ENCODE data around the gene ADGRF1.
"Not testable (repeated sequence)": the region's sequence is repeated elsewhere in the genome, so short reads cannot be mapped to it uniquely, and the experiment has no call there.

Gene ADGRF1

DNA sequence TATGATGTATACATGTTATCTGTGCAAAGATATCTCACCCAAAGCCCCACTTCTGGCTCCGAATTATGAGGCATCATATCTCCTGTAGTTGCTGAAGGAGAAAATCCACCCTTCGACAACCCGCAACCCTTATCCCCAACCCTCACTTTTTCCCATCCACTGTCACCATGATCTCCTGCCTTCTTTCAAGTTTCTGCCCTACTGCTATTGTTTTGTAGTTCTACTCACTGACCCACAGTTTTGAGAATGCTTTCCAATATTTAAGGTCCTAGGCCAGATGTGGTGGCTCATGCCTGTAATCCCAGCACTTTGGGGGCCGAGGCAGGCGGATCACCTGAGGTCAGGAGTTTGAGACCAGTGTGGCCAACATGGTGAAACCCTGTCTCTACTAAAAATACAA lies 22.2 kb downstream of the ADGRF1 start:
- DNase-seq: no peak

DNA sequence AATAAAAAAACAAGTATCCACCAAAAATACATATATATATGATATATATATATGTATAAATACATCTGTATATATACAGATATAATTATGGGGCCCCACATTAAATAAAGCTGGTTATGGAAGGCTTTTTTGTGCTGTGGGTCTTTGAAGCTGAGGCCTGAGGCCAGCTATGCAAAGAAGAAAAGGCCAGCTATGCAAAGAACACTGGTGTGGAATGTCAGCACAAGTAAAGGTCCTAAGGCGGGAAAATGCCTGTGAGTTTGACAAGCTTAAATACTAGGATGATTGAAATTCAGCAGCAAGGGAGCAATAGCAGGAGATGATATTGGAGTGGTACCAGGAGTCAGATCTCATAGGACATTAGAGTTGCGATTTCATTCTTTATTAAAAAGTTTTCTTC lies 25.2 kb downstream of the ADGRF1 start:
- DNase-seq: no peak

DNA sequence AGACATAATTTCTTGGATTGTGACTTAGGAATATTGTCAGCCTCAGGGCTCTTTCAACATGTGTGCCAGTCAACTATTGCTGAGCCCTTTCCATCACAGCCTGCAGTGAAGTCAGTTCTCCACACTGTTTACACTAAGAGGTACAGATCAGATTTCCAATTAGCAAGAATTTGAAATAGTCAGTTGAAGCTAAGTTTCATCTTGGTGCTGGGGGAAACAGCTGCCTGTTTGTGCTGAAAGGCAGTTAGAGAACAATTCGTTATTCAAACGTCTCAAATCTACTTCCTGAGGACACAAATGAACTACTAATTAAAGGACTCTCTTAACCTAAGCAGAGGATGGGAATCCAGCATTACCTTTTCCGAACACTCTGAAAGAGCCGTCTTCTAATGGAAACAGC lies 25.9 kb downstream of the ADGRF1 start:
- DNase-seq: no peak

DNA sequence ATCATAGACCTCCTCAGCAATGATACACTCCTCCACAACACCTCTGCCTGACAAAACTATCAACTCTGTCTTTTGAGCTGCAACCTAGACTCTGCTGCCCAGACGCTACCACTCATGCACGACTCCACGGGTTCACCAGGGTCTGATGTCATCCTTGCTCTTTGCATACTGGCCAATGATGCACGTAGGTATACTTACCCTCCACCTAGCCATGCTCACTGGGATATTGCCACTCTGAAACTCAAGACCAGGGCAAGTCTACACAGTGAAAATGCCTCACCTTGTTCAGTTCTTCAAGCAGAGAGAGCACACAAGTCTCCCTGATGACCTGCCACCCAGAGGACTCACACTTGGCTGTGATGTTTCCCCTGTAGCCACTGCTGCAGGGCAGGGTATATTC lies 27.7 kb downstream of the ADGRF1 start:
- DNase-seq: no peak

DNA sequence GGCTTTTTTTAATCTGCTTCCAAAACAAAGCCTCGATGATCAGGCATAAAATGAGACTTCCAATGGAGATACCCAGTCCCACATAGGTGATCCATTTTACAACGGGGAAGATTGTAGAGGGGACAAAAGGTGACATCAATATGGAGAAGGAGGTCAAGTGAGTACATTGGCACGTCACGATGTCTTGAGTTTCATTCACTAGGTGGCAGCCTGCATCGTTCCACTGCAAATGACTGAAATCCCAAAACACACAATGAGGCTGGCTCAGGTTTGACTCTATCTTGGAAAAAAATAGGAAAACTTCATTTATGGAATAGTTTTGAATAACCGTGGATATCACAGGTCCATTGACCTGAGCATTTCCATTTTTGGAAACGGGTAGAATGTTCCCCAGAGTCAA lies 32.5 kb downstream of the ADGRF1 start:
- DNase-seq: no peak

DNA sequence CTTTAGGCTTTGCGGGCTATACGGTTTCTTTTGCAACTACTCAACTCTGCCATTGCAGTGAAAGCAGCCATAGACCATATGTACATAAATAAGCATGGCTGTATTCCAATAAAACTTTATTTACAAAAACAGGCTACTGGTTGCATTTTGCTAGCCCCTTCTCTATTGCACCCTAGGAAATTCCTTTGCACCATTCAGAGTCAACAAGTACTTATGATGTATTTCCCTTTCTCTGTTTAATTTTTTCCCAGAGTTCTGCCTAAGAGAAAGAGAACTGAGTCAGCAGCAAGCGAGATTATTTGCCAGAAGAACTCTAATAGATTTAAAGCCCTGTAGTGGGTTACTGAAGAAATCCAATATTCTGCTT lies 33.8 kb downstream of the ADGRF1 start:
- DNase-seq: no peak

DNA sequence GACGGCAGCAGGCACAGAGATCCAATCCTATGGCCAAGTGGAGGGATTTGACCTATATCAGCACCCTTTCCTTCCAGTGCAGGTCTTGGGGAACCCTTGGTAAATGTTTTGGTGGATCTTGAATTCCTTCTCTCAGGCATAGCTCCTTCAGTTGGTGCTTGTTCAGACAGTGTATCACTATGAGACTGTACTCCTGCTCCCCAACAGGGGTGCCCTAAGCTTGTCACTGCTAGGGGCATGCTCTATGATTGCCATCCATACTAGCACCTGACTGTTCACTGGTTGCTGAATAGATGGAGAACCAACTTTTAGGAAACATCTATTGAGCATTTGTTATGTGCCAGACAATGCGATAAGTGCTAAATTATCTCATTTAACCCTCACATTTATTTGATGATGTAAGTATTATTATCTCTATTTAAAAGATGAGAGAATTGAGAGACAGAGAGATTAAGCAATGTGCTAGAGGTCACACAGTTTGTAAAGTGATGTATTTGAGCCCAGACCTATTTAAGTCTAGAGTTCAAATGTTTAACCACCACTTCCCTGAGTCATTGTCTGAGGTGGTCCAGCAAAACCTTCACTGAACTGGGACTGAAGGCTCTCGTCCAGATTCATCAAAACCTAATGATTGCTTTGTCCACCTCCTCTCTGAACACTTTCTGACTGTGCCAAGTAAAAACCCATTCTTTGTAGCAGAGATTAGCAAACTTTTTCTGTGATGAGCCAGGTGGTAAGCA lies 34.3 kb downstream of the ADGRF1 start:
- no peak for DNase-seq

DNA sequence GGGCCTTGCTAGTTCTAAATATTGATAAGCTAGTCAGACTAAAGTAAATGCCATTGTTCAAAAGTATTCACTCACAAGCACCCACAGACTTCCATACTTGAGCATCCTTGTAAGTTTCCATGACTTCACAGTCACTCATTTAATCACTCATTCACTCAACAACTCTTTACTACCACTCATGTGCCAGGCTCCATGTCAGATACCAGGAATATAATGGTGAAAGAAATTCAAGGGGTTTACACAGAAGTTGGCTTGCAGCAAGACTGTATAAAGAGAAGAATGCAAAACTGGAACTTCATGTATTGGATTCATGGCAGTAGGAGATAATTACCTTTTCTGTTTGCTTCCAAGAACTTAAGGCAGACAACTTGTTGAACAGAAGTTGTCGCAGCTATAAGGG lies 36.6 kb downstream of the ADGRF1 start:
- no peak for DNase-seq

DNA sequence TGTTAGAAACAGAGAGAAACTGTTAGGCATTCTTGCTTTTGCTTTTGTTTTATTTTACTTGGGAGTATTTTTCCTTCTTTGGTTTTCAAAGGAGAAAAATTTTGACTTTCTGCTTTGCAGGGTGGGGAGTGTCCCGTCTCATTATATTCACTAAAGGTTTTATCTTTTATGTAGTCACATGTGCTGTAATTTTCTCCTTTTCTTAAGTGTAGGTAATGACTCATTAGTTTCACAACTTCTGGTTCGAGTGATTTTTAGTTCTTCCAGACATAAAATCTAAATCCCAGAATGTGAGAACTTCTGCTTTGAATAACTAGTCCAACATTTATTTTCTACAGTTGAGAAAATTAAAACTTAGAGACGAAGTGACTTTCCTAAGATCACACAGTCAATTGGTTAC lies 37.7 kb downstream of the ADGRF1 start:
- DNase-seq: no peak

DNA sequence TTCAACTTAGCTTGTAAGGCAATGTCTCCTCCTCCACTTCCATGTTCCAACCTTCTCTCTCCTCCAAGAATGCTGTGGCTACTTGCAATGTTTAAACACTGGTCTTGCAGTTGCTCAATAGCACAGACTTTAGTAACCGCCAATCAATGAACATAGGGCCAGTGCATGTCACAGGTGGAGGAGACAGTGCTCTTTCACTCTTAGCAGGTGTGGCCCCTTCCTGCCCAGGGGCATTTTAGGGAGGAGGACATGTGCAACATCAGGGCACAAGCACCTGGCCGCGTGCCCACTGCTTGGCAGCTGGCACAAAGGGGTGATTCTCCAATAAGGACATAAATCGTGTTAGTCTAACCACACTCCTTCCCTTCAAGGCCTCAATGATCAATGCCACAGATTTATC lies 41.3 kb downstream of the ADGRF1 start:
- DNase-seq: no peak

DNA sequence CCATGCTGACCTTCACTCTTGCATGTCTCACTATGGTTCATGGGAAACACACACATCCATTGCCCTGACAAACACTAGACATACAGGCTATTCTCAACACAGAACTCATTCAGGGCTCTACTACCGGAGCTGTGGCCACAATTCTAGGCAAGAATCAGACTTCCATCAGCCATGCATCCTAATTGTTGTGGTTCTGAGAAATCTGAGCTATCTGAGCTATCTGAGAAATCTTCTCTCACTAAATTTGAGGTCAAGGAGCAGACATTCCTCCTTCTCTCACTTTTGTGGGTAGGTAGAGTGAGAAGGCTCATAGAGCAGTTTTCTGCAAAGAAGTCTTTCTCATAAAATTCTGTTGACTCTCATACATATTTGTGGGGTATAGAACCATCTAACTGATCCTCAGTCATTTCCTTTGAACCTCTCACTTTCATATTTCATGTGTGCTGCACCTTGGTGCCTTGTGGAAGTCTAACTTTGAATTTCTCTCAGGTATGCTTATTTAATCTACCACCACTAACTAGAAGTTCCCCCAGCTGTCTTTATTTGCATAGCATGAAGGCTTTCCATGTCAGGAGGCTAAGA lies 43.6 kb downstream of the ADGRF1 start:
- no peak for DNase-seq

DNA sequence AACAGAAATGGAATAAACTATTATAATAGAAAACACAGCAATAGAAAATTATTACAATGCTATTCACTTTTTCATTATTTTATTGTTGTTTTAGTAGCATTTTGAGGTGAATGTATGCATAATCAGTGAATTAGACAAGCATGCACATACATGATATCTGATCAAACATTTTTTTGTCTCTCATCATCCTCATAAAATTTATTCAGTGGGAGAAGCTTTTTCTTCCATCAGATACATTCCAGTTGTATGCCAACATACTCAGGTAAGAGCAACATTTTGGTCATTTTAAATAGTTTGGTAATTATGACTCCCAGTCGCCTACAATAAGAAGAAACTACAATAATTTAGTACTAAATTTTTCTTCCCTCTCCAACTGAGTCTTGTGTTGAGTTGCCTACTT lies 44.5 kb downstream of the ADGRF1 start:
- DNase-seq: no peak

DNA sequence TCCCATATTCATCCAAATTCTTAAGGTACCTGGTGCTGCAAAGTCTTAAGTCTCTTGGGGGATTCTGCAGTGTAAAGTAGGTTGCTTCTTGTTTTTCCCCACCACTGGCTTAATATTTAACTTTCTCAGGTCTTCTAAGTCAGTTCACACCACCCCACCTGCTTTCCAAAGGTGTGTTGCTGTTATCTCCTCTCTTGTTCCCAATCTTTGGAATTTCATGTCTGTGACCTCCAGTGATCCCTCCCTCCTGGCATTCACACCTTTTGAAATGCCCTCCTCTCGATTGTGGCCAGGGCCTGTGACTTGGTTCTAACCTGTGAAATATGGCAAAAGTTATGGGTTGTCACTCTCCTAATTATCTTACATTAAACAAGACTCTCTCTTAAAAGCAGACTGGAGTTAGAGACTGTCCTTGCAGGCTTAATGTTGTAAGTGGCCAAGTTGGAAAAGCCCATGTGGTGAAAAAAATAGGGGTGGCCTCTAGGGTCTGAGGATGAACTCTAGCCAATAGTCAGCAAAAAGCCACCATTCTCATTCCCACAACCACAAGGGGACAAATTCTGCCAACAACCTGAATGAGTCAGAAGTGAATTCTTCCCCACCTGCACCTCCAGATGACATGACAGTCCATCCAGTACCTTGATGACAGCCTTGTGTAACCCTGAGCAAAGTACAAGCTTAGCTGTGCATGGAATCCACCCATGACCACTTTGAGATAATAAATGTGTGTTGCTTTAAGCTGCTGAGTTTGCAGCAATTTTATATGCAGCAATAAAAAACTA lies 45.1 kb downstream of the ADGRF1 start:
- DNase-seq: no peak

DNA sequence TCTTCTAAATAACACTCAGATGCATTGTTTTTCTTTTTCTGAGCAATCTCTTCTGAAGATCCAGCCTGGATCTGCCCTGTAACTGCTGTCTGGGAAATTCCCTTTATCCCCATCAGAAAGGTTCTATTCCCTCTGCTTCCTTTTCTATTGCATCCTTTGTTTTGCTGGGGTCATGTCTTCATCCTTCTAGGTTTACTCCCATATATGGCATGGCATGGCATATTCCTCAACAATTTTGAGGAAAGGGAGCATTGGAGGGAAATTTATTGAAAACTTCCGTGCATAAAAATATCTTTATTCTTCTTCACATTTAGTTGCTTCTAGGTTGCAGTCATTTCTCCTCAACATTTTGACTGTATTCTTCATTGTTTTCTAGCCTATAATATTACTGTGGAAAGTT lies 47.2 kb downstream of the ADGRF1 start:
- DNase-seq: no peak

DNA sequence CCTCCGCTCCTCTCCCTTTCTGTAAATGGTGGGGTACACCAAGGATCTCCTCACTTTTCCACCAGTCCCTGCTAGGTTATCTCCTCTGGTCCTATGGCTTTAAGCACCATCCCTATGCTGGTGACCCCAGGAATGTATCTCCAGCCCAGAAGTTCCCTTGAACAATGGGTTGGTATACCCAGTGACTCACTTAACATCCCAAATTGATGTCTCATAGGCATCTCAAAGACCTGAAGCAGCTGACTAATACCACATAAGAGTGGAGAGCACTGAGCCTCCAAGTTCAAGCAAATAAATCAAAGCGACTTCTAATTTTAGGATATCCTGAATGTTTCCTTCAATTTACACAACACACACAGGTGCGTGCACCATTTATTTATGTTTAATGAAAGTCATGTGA lies 48.3 kb downstream of the ADGRF1 start:
- DNase-seq: no peak

DNA sequence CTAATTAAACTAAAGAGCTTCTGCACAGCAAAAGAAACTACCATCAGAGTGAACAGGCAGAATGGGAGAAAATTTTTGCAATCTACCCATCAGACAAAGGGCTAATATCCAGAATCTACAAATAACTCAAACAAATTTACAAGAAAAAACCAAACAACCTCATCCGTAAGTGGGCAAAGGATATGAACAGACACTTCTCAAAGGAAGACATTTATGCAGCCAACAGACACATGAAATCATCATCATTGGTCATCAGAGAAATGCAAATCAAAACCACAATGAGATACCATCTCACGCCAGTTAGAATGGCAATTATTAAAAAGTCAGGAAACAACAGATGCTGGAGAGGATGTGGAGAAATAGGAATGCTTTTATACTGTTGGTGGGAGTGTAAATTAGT lies 49.7 kb downstream of the ADGRF1 start:
- DNase-seq: not testable (repeated sequence)

DNA sequence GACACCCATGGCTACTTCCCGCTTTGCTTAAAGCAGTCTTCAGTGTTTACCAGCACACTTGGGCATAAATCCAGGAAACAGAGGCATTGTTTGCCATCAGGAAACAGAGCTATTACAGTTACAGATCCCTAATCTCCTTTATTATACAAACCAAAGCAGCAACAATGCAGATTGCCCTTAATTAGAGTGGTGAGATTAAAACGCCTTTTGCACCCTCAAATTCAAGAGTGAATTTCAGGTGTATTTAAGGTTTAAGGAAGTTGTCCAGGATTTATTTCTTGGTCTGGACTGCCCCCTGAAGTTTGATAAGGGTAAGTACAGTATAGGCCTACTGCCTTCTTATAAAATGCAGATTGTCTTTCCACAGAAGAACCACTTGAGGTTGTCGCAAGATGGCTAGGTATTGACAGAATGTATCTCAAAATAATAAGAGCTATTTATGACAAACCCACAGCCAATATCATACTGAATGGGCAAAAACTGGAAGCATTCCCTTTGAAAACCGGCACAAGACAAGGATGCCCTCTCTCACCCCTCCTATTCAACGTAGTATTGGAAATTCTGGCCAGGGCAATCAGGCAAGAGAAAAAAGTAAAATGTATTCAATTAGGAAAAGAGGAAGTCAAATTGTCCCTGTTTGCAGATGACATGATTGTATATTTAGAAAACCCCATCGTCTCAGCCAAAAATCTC lies 51.2 kb downstream of the ADGRF1 start:
- DNase-seq: not testable (repeated sequence)

DNA sequence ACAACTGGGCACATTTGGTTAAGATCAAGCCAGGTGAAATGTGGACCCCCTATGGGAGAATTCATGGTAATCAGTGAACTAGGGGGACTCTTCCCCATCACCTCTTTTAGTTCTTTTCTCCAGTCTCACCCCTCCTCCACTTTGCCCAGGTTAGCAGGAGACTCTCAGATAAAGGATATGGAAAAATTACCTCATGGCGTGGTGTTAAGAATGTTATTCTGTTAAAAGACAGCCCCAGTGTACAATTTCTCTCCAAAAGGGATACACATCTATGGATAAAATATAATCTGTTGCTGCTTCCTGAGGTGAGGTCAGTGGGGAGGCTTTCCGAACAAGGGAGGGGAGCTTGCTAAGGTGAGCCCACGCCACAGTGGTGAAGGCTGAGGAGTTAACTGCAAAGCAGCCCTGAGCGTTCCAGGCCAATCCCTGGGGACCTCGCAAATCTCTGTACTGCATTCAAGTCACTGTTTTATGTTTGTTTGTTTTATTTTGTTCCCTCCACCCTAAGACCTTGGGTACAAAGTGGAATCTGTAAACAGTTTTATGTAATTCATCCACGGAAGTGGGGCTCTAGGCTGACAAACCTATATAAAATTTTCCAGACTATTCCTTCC lies 52.0 kb downstream of the ADGRF1 start:
- no peak for DNase-seq

DNA sequence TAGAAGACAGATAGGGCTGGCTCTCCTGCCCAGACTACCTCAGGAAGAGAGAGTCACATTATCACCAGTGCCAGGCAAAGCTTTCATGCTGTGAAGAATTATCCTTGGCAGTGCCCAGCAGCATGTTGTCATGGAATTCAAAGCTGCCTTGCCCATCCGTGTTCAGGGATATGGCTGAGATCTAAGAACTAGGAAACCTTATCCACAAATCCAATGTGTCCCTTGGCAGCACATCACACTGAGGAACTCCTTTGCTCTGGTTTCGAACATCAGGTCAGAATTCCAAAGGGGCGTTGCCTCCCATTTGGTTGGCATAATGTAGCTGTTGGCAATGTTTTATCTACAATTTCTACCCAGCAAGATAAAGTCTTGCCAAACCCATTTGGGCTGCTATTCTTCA lies 52.7 kb downstream of the ADGRF1 start:
- no peak for DNase-seq

DNA sequence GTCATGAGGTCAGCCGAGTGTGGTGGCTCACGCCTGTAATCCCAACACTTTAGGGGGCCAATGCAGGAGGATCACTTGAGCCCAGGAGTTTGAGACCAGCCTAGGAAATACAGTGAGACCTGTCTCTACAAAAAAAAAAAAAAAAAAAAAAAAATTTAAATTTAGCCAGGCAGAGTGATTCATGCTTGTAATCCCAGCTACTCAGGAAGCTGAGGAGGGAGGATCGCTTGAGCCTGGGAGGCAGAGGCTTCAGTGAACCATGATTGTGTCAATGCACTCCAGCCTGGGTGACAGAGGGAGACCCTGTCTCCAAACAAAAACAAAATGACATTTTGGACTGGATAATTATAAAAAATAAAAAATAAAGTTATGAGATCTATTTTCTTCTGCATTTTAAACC lies 56.2 kb downstream of the ADGRF1 start:
- no peak for DNase-seq

DNA sequence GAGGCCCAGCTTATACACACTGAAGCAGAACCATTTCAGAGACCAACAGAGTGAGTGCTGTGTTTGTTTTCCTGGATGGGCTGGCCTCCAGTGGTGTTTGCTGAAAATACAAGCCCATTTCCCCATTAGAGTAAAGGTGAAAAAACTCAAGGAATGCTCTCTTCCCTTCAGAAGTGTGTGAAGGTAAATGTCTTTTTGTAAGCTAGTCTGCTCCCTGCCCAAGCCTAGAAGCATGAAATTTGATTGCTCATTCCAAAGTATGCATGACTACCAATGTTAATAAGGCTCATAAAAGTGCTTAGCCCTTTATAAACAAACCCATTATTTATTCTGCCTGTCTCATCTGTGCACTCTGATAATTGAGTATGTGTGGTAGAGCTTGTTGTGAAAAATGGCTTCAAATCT lies 59.1 kb downstream of the ADGRF1 start:
- no peak for DNase-seq

DNA sequence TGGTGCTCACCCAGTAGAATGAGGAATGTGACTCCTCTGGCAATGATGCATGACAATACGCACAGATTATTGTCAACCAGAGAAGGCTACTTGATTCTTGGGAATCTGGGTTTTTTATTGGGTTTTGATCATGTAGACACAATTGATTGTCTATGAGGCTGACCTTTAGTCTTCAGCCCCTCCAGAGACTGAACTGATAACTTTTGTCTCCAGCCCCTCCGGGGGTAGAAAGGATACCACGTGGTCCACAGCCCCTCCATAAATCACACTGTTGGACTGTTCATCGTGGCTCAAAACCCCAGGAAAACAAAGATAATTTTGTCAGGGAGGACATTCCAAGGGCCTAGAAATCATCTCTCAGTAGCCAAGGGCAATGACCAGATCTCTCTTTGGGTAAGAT lies 62.9 kb downstream of the ADGRF1 start:
- no peak for DNase-seq

DNA sequence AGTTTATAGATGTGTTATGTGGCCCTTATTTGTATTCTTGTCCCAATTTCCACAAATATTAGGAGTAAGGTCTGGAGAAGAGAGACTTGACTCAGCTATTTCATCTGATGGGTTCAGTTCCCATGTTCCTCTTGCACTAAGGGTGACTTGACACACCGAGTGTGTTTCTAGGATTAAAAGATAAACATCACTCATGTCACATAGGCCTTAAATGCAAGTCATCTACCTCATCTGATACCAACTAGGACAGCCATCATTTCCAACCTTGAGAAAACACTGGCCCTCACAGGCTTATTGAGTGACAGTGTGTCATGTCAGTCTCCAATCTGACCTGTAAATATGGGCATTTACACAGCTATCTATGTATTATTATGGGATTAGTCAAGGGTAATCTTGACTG lies 67.3 kb downstream of the ADGRF1 start:
- no peak for DNase-seq

Data from CD4-positive, alpha-beta T cell treated with Interleukin-1 beta for 1 hour (primary cell).